Measurements from ENCODE around the gene OR5H2. TPM values are rescaled to one million over a fixed set of nuclear protein-coding genes. Genes with fewer than 3 reads are reported as not detected.
"Not testable (repeated sequence)": the region's sequence is repeated elsewhere in the genome, so short reads cannot be mapped to it uniquely, and the experiment has no call there.

Gene OR5H2
- not detected in 2 replicates for total RNA-seq (2014; rRNA removed; shearing (Covaris generic); ENCODE audit: low replicate concordance)

DNA sequence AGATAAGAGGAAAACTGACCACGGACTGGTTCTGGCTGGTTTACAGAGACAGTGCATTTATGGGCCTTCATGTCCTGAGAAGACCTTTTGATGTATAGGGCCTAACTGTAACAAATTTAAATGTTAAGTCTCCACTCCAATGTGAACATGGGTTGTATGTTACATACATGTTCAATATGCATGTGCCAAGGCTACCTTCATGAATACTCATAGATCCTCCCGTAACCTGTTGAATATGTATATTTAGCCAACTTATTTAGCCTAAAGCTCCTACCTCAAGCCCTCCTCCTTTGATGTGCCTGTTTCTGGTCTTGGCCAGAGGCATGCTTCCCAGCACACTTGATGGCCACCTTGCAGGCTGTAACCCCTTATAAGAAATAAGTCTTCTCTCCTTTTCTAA lies at the start of gene OR5H2:
OR5H2 (plus strand) TSS at position 301 of the 400 bp plus-strand sequence. CDS start 398 bp downstream, outside the sequence.
- no peak for DNase-seq (ENCODE audit: low read depth)
- in situ Hi-C loops (cut with HindIII; ENCODE audit: low pct_unique_long_range_greater_than_20kb, low sequenced_read_pairs), result no loop called here

DNA sequence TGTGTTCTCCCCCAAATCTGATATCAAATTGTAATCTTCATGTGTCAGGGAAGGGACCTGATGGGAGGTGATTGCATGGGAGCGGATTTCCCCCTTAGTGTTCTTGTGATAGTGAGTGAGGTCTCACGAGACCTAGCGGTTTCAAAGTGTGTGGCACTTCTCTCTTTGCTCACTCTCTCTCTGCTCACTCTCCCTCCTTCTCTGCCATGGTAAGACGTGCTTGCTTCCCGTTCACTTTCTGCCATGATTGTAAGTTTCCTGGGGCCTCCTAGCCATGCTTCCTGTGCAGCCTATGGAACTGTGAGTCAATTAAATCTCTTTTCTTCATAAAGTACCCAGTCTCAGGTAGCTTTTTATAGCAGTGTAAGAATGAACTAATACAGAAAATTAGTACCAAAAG lies 48.8 kb upstream of the OR5H2 start:
- in situ Hi-C loops (cut with HindIII; ENCODE audit: low pct_unique_long_range_greater_than_20kb, low sequenced_read_pairs), result no loop called here
- DNase-seq (ENCODE audit: low read depth), result no peak

DNA sequence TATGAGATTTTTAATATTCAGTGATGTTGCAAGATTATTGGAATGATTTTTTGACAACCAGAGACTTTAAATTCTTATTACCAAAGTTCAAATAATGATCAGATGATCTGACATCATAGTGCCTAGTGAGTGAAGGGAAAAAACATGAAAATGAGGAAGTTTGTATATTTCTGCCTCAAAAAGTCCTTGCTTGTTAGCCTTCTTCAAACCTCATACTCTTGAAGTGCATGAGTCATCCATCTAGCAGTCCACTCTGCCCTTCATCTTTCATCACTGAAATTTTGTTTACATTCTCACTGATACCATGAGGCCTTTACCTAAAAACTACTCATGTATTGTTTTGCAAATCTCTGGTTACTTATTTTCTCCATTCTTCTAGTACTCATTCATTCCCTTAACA lies 42.2 kb upstream of the OR5H2 start:
- in situ Hi-C loops (cut with HindIII; ENCODE audit: low pct_unique_long_range_greater_than_20kb, low sequenced_read_pairs), result no loop called here

DNA sequence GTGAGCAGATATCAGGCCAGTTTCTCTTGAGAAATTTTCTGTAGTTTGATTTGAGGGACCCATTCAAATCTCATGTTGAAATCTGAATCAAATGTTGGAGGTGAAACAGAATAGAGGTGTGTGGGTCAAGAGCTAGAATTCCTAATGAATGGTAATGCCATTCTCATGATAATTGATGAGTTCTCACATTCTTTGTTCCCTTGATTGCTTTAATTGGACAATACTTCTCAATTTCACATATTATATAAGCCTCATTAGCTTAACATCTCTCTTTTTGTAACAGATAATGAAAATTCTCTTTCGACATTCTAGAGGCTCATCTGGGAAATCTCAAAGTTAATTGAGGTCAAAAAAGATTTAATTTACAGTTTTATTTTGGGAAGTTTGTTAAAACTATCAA lies 40.1 kb upstream of the OR5H2 start:
- no peak for DNase-seq (ENCODE audit: low read depth)
- in situ Hi-C loops (cut with HindIII; ENCODE audit: low pct_unique_long_range_greater_than_20kb, low sequenced_read_pairs), result no loop called here

More for the DNA sequence above, 42.2 kb upstream of the OR5H2 start:
- DNase-seq (ENCODE audit: low read depth), result no peak

DNA sequence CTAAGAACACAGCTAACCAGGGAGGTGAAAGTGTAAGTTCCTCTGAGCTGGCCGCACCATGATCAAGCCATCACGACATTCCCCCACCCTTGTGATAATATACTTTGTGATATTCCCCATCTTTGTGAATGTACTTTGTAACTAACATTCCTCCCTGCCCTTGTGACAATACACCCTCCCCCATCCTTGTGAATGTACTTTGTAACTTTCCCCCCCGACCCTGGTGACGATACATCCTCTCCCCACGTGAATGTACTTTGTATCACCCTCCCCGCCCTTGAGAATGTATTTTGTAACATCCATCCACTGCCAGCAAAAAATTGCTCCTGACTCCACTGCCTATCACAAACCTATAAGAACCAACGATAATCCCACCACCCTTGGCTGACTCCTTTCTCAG lies 38.5 kb upstream of the OR5H2 start:
- DNase-seq (ENCODE audit: low read depth), result no peak
- in situ Hi-C loops (cut with HindIII; ENCODE audit: low pct_unique_long_range_greater_than_20kb, low sequenced_read_pairs), result no loop called here

DNA sequence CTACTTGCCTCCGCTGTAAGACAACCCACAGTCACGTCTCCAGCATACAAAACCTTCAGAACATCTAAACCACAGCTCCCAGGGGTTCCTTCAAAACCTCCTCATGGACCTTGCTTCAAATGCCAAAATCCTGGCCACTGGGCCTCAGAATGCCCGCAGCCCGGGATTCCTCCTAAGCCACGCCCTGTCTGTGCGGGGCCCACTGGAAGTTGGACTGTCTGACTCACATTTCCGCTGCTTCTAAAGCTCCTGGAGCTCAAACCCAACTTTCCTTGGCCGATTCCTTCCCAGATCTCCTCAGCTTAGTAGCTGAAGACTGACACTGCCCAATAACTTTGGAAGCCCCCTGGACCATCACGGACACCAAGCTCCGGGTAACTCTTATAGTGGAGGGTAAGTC lies 36.2 kb upstream of the OR5H2 start:
- in situ Hi-C loops (cut with HindIII; ENCODE audit: low pct_unique_long_range_greater_than_20kb, low sequenced_read_pairs), result no loop called here
- no peak for DNase-seq (ENCODE audit: low read depth)

DNA sequence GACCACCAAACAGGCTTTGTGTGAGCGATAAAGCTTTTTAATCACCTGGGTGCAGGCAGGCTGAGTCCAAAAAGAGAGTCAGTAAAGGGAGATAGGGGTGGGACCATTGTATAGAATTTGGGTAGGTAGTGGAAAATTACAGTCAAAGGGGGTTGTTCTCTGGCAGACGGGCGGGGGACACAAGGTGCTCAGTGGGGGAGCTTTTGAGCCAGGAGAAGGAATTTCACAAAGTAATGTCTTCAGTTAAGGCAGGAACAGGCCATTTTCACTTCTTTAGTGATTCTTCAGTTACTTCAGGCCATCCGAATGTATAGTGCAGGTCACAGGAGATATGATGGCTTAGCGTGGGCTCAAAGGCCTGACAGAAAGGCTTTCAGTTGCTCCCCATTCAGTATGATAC lies 26.3 kb upstream of the OR5H2 start:
- DNase-seq (ENCODE audit: low read depth); in situ Hi-C loops (cut with HindIII; ENCODE audit: low pct_unique_long_range_greater_than_20kb, low sequenced_read_pairs): not testable (repeated sequence)

DNA sequence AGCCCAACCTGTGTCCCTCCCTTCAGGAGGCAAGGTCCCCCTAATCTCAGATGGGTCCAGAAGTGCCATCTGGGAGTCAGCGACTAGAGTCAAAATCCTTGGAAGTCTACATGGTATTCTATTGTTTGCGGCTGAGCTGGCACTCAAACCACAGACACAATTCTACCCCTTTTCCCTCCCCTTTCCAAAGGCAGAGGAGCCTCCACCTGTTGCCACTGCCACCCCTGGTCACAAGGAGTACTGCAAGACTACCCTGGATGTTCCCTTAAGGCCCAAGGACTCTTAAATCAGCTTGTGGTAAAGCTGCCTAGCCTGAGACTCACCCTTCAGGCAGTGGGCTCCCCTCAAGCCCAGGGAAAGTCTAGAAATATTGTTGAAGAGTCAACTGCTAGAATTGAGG lies 22.6 kb upstream of the OR5H2 start:
- DNase-seq (ENCODE audit: low read depth), result no peak
- in situ Hi-C loops (cut with HindIII; ENCODE audit: low pct_unique_long_range_greater_than_20kb, low sequenced_read_pairs), result no loop called here

DNA sequence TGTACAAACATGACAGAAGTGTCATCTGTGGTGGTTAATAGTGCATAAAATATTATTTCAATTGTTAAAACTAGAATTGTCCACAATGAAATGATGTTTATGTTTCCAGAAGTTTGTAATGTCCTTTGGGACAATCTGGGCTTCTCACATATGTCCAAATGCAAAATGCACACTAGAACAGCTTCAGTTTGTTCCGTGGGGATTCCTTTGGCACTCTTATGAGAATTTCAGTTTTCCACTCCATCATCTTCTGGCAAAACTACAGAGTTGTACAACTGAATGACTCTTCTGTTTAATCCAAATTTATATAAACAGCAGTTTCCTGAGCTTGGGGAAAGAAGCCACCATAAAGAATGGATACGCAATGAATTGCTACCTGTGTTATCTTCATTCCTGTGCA lies 20.3 kb upstream of the OR5H2 start:
- DNase-seq (ENCODE audit: low read depth), result no peak
- in situ Hi-C loops (cut with HindIII; ENCODE audit: low pct_unique_long_range_greater_than_20kb, low sequenced_read_pairs), result no loop called here

DNA sequence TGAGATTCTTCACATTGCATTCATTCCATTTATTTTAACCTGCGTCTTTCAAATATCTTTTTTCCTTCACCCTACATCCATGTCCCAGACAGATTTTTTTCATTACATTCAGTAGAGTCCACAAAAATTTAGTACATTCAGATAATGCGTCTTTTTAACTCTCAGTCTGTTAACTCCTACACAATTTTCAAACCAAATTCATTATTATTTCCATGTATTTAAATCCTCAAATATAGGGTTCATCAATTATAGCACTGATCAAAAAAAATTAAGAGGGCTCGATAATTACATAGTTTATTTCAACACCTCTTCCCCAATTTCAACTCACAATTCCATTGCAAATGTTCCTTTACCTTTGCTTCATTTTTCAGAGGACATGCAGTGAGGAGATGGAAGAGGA lies 18.4 kb upstream of the OR5H2 start, which contains the start of gene OR5H6:
OR5H6 (plus strand) TSS at position 301 of the 400 bp plus-strand sequence; CDS start at position 390, 89 bp downstream.
- in situ Hi-C loops (cut with HindIII; ENCODE audit: low pct_unique_long_range_greater_than_20kb, low sequenced_read_pairs), result no loop called here
- DNase-seq (ENCODE audit: low read depth), result no peak

DNA sequence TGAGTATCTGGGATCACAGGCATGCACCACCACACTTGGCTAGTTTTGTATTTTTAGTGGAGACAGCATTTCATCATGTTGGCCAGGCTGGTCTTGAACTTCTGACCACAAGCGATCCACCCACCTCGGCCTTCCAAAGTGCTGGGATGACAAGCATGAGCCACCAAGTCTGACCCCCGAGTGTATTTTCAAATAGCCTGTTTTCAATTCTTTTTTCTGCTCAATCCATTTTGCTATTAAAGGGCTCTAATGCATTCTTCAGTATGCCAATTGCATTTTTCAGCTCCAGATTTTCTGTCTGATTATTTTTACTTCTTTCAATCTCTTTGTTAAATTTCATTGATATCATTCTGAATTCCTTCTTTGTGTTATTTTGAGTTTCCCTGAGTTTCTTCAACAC lies 12.5 kb upstream of the OR5H2 start:
- in situ Hi-C loops (cut with HindIII; ENCODE audit: low pct_unique_long_range_greater_than_20kb, low sequenced_read_pairs), result no loop called here
- no peak for DNase-seq (ENCODE audit: low read depth)

DNA sequence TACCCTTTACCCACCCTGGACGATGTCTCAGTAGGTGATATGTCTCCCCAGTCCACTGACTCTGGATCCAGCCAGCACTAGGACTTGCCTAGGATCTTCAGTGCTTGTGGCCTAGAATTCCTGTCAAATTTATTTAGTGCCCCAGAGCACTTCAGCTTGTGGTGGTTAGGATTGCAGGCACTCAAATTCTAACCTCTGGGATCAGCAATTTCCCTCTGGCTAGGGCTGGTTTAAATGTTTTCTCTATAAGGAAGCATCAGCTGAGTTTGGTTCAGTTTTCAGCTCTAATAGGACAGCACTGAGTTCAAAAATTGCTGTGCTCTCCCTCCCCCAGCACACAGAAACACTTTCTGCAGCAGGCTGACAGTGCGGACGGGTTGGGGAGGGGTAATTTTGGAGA lies 10.2 kb upstream of the OR5H2 start:
- no peak for DNase-seq (ENCODE audit: low read depth)
- in situ Hi-C loops (cut with HindIII; ENCODE audit: low pct_unique_long_range_greater_than_20kb, low sequenced_read_pairs), result no loop called here

DNA sequence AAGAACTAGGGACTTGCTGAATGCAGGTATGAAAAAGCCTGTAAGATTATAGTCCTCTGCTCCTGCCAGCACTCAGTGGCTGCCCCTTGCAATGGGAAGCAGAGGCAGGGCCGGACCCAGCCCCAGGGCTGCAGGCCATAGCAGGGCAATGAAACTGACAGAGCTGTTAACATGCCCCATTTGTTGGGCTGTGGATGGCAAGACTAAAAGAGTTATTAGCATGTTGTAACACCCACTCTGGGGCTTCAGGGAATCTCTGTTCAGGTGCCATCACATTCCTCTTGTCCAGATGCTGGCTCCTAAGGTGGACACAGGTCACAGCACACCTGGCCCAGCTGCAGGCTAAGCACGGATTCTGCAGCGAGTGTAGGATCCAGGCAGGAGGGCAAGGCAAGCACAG lies 7.4 kb upstream of the OR5H2 start:
- DNase-seq (ENCODE audit: low read depth), result no peak
- in situ Hi-C loops (cut with HindIII; ENCODE audit: low pct_unique_long_range_greater_than_20kb, low sequenced_read_pairs), result no loop called here

DNA sequence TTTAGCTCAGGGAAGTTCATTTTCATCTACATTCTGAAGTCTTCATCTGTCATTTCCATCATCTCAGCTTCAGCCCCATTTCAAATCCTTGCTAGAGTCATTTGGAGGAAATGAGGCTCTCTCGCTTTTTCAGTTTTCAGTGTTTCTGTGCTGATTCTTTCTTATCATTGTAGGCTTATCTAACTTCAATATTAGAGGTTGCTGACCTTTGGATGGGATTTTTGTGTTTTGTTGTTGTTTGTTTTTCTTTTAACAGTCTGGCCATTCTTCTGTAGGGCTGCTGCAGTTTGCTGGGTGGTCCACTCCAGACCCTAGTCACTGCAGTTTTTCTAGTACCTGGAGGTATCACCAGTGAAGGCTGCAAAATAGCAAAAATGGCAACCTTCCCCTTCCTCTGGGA lies 8.6 kb downstream of the OR5H2 start:
- in situ Hi-C loops (cut with HindIII; ENCODE audit: low pct_unique_long_range_greater_than_20kb, low sequenced_read_pairs), result no loop called here
- no peak for DNase-seq (ENCODE audit: low read depth)

DNA sequence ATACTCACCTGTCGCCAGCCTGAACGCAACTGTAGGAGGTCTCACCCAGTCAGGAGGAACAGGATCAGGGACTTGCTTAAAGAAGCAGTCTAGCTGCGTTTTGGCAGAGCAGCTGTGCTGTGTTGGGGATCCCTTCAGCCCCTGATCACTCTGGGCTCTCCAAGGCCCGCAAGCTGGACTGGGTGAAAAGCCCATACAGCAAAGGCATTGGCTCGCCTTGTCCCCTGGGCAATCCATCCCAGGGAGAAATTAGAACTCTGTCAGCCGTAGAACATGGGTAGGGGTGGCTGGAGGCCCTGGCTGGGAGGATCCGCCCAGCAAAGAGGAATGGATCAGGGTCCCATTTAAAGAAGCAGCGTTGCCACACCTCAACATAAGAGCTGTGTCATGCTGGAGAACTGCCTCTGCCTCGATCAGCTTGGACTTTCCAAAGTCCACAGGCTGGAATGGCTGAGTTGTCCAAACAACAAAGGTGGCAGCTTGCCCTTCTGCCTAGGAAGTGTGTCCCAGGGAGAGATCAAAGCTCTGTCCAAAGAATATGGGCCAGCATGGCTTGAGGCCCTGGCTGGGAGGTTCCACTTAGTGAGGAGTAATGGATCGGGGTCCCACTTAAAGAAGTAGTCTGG lies 9.1 kb downstream of the OR5H2 start:
- no peak for DNase-seq (ENCODE audit: low read depth)
- in situ Hi-C loops (cut with HindIII; ENCODE audit: low pct_unique_long_range_greater_than_20kb, low sequenced_read_pairs), result no loop called here

DNA sequence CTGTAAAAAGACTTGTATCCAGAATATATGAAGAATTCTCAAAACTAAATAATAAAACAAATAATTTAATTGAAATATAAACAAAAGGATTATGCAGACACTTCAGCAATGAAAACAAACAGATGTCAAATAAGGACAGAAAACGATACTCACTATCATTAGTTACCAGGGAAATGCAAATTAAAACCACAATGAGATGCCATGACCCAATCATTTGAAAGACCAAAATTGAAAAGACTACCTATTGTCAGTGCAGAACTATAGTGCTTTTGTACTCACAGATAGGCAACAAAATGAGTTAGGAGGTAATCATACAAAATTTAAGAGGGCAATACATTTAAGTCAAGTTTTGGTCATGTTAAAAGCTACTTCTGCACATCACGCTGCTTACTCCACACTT lies 39.8 kb downstream of the OR5H2 start:
- in situ Hi-C loops (cut with HindIII; ENCODE audit: low pct_unique_long_range_greater_than_20kb, low sequenced_read_pairs), result no loop called here

DNA sequence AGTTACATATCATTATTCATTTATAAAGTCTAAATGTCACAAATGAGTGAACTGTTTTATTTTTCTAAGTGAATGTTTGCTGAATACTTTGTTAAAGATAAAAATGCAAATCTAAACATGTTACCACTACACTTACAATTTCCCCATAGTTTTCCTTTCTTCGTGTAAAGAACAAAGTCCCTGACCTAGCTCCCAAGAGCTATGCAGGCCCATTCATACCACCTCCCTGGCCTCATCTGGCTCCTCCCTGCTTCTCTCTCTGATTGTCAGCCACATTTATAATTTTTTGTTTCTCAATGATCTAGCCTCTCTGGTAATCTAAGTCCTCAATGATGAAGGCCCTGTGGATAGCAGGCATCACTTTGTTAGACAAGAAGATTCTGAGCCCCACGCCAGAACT lies 40.4 kb downstream of the OR5H2 start:
- no peak for DNase-seq (ENCODE audit: low read depth)
- in situ Hi-C loops (cut with HindIII; ENCODE audit: low pct_unique_long_range_greater_than_20kb, low sequenced_read_pairs), result no loop called here

More for the DNA sequence above, 39.8 kb downstream of the OR5H2 start:
- DNase-seq (ENCODE audit: low read depth), result no peak

DNA sequence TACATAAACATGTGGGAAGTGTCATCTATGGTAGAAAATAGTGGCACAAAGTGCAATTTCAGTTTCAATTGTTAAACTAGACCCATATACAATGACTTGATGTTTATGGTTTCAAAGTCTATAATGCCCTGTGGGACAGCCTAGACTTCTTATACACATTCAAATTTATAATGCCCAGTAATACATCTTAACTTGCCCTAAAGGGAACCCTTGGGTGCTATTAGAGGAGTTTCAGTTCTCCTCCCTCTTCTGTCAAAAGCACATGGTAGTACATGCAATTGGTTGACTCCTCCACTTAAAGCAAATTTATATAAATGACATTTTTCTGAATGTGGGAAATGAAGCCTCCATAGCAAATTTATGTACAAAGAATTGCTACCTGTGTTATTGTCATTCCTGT lies 41.1 kb downstream of the OR5H2 start:
- in situ Hi-C loops (cut with HindIII; ENCODE audit: low pct_unique_long_range_greater_than_20kb, low sequenced_read_pairs), result no loop called here
- no peak for DNase-seq (ENCODE audit: low read depth)

DNA sequence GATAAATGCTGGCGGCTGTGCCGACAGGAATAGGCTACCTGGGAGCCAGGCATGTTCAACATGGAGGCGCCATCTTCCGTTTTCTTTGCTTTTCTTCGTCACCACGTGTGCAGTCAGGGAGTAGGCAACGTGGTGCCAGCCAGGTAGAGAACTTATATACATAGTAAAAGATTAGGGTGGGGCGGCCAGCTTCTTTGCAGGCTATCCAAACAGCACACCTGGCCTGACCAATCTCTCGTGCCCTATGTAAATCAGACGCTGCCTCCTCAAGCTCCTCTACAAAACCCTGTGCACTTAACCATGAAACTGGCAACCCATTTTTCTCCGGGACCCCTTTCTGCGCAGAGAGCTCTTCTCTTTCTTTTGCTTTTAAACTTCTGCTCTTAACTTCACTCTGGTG lies 42.8 kb downstream of the OR5H2 start:
- DNase-seq (ENCODE audit: low read depth), result no peak
- in situ Hi-C loops (cut with HindIII; ENCODE audit: low pct_unique_long_range_greater_than_20kb, low sequenced_read_pairs), result no loop called here

DNA sequence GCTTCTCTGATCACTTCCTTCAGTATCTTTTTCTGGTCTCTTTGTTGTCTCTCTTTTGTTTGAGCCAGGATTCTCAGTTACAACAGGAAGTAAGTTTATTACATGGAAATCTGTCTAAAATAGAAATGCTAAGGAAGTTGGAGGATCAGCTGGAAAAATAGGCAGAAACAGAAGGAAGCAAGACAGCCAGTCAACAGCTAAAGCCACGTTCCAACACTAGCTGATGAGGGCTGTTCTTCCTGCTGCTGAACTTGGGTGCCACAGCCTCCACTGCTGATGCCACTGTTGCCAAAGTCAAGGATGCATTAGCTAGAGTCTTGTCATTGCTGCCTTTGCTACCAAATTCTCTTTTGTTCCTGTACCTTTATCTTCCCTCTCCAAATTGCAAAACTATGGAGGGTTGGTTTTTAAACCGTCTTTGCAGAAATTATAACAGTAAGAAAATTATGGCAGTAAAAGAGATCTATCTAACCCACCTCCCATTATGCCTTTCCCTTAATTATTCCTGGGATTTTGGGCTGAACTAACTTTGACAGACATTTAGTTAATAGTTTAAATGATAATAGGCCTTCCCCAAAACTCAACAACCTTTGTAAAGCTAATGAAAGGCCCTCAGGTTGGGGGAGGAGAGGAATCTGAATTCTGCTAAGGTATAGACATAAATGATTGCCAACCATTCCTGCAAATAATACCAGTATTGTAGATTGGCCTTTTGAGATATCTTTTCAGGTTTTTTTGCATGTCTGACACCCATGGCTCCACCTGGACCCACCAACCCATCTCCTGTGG lies 44.0 kb downstream of the OR5H2 start:
- no peak for DNase-seq (ENCODE audit: low read depth)
- in situ Hi-C loops (cut with HindIII; ENCODE audit: low pct_unique_long_range_greater_than_20kb, low sequenced_read_pairs), result no loop called here
